ENCODE measurements around the gene TNFSF4. TPM values are rescaled to one million over a fixed set of nuclear protein-coding genes. Genes with fewer than 3 reads are reported as not detected.

The TNFSF4 gene
- polyA plus RNA-seq, 1 donor (not counting 4 experiments of a cell fraction or from before 2014, with no cell fraction given): 1.2 TPM

DNA sequence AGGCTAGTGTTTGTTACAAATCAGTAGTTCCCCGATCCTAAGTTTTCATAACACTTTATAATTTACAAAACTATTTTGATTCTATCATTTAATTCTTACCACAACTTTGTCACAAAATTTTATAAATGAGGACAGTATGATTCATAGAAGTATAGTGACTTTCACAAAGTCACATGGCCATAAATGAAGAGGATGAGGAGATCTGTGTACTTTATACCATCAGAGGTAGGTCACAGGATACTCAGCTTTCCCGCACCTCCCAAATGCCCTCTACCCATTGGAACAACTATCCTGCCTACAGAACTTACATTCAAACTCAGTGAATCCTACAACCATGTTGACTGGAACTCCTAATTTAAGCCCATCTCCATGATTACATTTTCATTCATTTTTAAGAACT, 56.3 kb downstream of the TNFSF4 start:
- H3K27ac ChIP-seq (ENCODE audit: control insufficient read depth, insufficient read depth, low read length): no peak overlapping the region
- DNase-seq (ENCODE audit: low read depth, low spot score): no peak
- H3K27me3 ChIP-seq (ENCODE audit: control insufficient read depth, extremely low read depth, insufficient read depth, low read length): no peaks in the 10 kb centered on the region
- no peaks in the 10 kb centered on the region for H3K9me3 ChIP-seq (ENCODE audit: control insufficient read depth, low read depth, low read length)
- dilution Hi-C loops (cut with MboI; ENCODE audit: extremely low pct_ligation_motif_present, low sequenced_read_pairs): no loop called here
- peaks cover 4% of the 10 kb centered on the region for H3K4me1 ChIP-seq (ENCODE audit: control insufficient read depth, extremely low read depth, insufficient read depth, low read length)
- H3K9ac ChIP-seq (ENCODE audit: control insufficient read depth, extremely low read depth, insufficient read depth, low read length): no peak overlapping the region
- H3K79me2 ChIP-seq (ENCODE audit: control insufficient read depth, insufficient read depth, low read length): no peaks in the 10 kb centered on the region
- H2AFZ ChIP-seq (ENCODE audit: control insufficient read depth, low read length): no peak overlapping the region
- no peaks in the 10 kb centered on the region for H3K9me1 ChIP-seq (ENCODE audit: control insufficient read depth, extremely low read depth, insufficient read depth, low read length)
- no peaks in the 10 kb centered on the region for H3K36me3 ChIP-seq (ENCODE audit: control insufficient read depth in 2 of 2, extremely low read depth in 1 of 2, insufficient read depth in 2 of 2, low read length in 2 of 2)
- no peak overlapping the region for H3K4me2 ChIP-seq (ENCODE audit: control insufficient read depth, extremely low read depth, insufficient read depth, low read depth, low read length)
- no peak overlapping the region for H3K4me3 ChIP-seq (ENCODE audit: control insufficient read depth in 2 of 3, extremely low read depth in 1 of 3, insufficient read depth in 2 of 3, low read depth in 1 of 3, low read length in 3 of 3)
- H4K20me1 ChIP-seq (ENCODE audit: control insufficient read depth, extremely low read depth, insufficient read depth, low read length): no peaks in the 10 kb centered on the region
- no peak for FAIRE-seq
- TF ChIP-seq EZH2 (IDR thresholded peaks at IDR 0.05; ENCODE audit: low read length): no peak

DNA sequence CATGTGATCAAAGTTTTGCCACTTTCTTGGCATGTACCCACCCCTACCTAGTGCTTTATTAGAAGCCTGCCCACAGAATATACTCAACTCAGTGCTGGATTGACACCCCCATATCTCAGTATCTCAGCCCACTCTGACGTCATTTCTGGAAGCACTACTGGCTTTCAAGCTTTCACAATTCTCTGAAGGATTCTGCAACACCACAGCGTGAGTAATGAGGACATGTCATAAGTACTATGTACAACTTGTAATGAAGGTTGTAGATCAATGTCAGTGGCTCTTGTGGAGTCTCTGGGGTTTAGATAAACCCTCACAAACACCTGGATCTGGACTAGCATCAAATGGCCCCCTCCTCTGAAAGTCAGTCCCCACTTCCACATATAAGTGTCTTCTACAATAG, 57.2 kb downstream of the TNFSF4 start:
- DNase-seq (ENCODE audit: low read depth, low spot score): no peak
- H3K36me3 ChIP-seq (ENCODE audit: control insufficient read depth in 2 of 2, extremely low read depth in 1 of 2, insufficient read depth in 2 of 2, low read length in 2 of 2): no peaks in the 10 kb centered on the region
- no peak overlapping the region for H3K27ac ChIP-seq (ENCODE audit: control insufficient read depth, insufficient read depth, low read length)
- H3K79me2 ChIP-seq (ENCODE audit: control insufficient read depth, insufficient read depth, low read length): no peaks in the 10 kb centered on the region
- H3K4me1 ChIP-seq (ENCODE audit: control insufficient read depth, extremely low read depth, insufficient read depth, low read length): peaks cover 4% of the 10 kb centered on the region
- H3K9me3 ChIP-seq (ENCODE audit: control insufficient read depth, low read depth, low read length): no peaks in the 10 kb centered on the region
- H3K9ac ChIP-seq (ENCODE audit: control insufficient read depth, extremely low read depth, insufficient read depth, low read length): no peak overlapping the region
- H4K20me1 ChIP-seq (ENCODE audit: control insufficient read depth, extremely low read depth, insufficient read depth, low read length): no peaks in the 10 kb centered on the region
- dilution Hi-C loops (cut with MboI; ENCODE audit: extremely low pct_ligation_motif_present, low sequenced_read_pairs): no loop called here
- H3K4me2 ChIP-seq (ENCODE audit: control insufficient read depth, extremely low read depth, insufficient read depth, low read depth, low read length): no peak overlapping the region
- no peaks in the 10 kb centered on the region for H3K27me3 ChIP-seq (ENCODE audit: control insufficient read depth, extremely low read depth, insufficient read depth, low read length)
- FAIRE-seq: no peak
- no peak overlapping the region for H3K4me3 ChIP-seq (ENCODE audit: control insufficient read depth in 2 of 3, extremely low read depth in 1 of 3, insufficient read depth in 2 of 3, low read depth in 1 of 3, low read length in 3 of 3)
- no peaks in the 10 kb centered on the region for H3K9me1 ChIP-seq (ENCODE audit: control insufficient read depth, extremely low read depth, insufficient read depth, low read length)
- no peak for TF ChIP-seq EZH2 (IDR thresholded peaks at IDR 0.05; ENCODE audit: low read length)
- TF ChIP-seq, protein P1, sequence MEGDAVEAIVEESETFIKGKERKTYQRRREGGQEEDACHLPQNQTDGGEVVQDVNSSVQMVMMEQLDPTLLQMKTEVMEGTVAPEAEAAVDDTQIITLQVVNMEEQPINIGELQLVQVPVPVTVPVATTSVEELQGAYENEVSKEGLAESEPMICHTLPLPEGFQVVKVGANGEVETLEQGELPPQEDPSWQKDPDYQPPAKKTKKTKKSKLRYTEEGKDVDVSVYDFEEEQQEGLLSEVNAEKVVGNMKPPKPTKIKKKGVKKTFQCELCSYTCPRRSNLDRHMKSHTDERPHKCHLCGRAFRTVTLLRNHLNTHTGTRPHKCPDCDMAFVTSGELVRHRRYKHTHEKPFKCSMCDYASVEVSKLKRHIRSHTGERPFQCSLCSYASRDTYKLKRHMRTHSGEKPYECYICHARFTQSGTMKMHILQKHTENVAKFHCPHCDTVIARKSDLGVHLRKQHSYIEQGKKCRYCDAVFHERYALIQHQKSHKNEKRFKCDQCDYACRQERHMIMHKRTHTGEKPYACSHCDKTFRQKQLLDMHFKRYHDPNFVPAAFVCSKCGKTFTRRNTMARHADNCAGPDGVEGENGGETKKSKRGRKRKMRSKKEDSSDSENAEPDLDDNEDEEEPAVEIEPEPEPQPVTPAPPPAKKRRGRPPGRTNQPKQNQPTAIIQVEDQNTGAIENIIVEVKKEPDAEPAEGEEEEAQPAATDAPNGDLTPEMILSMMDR (optimal IDR thresholded peaks at IDR 0.05 in 1 of 3, IDR thresholded peaks at IDR 0.05 in 1 of 3, conservative IDR thresholded peaks at IDR 0.05 in 1 of 3; ENCODE audit: extremely low read depth in 1 of 3, insufficient read depth in 2 of 3, low read length in 3 of 3): no peak
- no peak overlapping the region for H2AFZ ChIP-seq (ENCODE audit: control insufficient read depth, low read length)

DNA sequence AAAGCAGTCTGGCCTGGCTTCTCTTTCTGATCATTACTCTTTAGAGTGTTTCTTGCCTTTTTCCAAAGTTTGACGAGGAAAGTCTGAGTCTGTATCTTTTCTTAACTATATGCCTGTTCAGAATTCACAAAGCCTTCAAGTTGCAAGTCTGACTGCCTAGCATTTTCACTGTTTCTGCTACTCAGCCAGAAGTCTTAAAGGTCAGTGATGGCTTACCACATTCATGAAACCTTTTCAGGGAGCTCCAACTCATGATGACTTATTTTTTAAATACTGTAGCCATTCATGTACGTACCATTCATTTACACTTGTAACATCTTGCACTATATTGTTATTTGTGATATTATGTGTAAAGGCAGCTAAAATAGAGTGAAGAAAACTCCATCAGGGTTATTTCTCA, 58.2 kb downstream of the TNFSF4 start:
- H4K20me1 ChIP-seq (ENCODE audit: control insufficient read depth, extremely low read depth, insufficient read depth, low read length): no peaks in the 10 kb centered on the region
- no peak overlapping the region for H3K4me3 ChIP-seq (ENCODE audit: control insufficient read depth in 2 of 3, extremely low read depth in 1 of 3, insufficient read depth in 2 of 3, low read depth in 1 of 3, low read length in 3 of 3)
- peaks cover 4% of the 10 kb centered on the region for H3K4me1 ChIP-seq (ENCODE audit: control insufficient read depth, extremely low read depth, insufficient read depth, low read length)
- H3K36me3 ChIP-seq (ENCODE audit: control insufficient read depth in 2 of 2, extremely low read depth in 1 of 2, insufficient read depth in 2 of 2, low read length in 2 of 2): no peaks in the 10 kb centered on the region
- TF ChIP-seq, protein P1 (optimal IDR thresholded peaks at IDR 0.05 in 1 of 3, IDR thresholded peaks at IDR 0.05 in 1 of 3, conservative IDR thresholded peaks at IDR 0.05 in 1 of 3; ENCODE audit: extremely low read depth in 1 of 3, insufficient read depth in 2 of 3, low read length in 3 of 3): no peak
- no peak for TF ChIP-seq EZH2 (IDR thresholded peaks at IDR 0.05; ENCODE audit: low read length)
- H3K9ac ChIP-seq (ENCODE audit: control insufficient read depth, extremely low read depth, insufficient read depth, low read length): no peak overlapping the region
- H3K27ac ChIP-seq (ENCODE audit: control insufficient read depth, insufficient read depth, low read length): no peak overlapping the region
- DNase-seq (ENCODE audit: low read depth, low spot score) (no peak), FAIRE-seq (no peak)
- H2AFZ ChIP-seq (ENCODE audit: control insufficient read depth, low read length): no peak overlapping the region
- no peaks in the 10 kb centered on the region for H3K79me2 ChIP-seq (ENCODE audit: control insufficient read depth, insufficient read depth, low read length)
- H3K9me3 ChIP-seq (ENCODE audit: control insufficient read depth, low read depth, low read length): no peaks in the 10 kb centered on the region
- no peak overlapping the region for H3K4me2 ChIP-seq (ENCODE audit: control insufficient read depth, extremely low read depth, insufficient read depth, low read depth, low read length)
- H3K27me3 ChIP-seq (ENCODE audit: control insufficient read depth, extremely low read depth, insufficient read depth, low read length): no peaks in the 10 kb centered on the region
- H3K9me1 ChIP-seq (ENCODE audit: control insufficient read depth, extremely low read depth, insufficient read depth, low read length): no peaks in the 10 kb centered on the region
- dilution Hi-C loops (cut with MboI; ENCODE audit: extremely low pct_ligation_motif_present, low sequenced_read_pairs): no loop called here

Data from keratinocyte (primary cell).